Kasumi-1 (cell line): Measurements from ENCODE around the gene MEX3D.
"Not testable (repeated sequence)": the region's sequence is repeated elsewhere in the genome, so short reads cannot be mapped to it uniquely, and the experiment has no call there.

ENCODE experiments used
- DNase-seq, 2 experiments: peaks; one replicate each; lab custom pipeline; 2025; lab: John Stamatoyannopoulos, UW

Gene MEX3D

DNA sequence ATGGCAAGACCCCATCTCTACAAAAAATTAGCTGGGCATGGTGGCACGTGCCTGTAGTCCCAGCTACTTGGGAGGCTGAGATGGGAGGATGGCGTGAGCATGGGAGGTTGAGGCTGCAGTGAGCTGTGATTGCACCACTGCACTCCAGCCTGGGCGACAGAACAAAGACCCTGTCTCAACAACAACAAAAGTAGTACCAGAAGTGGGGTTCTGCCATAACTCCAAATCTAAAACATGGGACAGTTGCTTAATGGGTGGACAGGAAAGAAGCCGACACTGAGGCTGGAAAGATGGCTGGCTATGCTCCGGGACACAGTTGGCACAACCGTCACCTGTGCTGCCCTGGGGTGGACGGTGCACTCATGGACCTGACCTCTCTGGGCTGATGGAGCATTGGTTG, 32.4 kb downstream of the MEX3D start:
- DNase-seq, result not testable (repeated sequence)

DNA sequence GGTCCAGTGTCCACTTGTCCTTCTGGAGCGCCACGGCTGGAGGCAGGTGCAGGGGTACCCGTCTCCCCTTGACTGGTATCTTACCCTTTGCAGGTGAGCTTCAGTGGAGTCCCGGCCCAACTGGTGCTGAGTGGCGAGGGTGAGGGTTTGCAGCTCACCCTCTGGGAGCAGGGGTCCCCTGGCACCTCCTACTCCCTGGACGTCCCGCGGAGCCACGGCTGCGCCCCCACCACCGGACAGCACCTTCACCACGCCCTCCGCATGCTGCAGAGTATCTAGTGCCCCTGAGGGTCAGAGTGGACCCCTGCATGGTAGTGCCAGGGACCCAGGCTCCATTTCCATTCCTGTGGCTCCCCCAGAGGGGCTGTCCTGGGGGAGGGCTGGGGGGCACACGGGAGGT, 33.2 kb downstream of the MEX3D start:
- DNase-seq, result no peak

GRCh38 chr19:1533510-1534150, 34.5 kb downstream of the MEX3D start:
- no peak for DNase-seq

GRCh38 chr19:1532003-1532402, 36.1 kb downstream of the MEX3D start:
- no peak for DNase-seq

DNA sequence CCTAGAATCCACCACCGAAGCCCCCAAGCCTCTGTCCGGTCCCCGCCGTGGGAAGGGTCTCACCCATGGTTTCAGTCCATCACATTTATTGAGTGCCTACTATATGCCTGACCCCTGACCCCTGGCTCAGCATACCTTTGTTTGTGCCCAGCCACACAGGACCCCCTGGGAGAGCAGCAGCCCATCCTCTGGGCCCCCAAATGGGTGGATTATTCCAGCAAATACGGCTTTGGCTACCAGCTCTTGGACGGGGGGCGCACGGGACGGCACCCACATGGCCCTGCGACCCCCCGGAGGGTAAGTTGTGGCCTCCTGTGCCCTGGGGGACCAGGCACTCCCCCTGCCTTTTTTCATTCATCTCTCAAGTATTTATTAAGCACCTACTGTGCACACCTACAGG, 36.5 kb downstream of the MEX3D start:
- DNase-seq, result no peak

GRCh38 chr19:1530856-1531255, 37.3 kb downstream of the MEX3D start:
- not testable (repeated sequence) for DNase-seq

GRCh38 chr19:1529430-1529816, 38.7 kb downstream of the MEX3D start:
- DNase-seq, result no peak

- no peak for DNase-seq
These were observed 39.3 kb downstream of the MEX3D start for GRCh38 chr19:1528596-1529429.

- DNase-seq, result no peak
These were observed 40.3 kb downstream of the MEX3D start for GRCh38 chr19:1527650-1528309.

- DNase-seq, result no peak
These were observed 41.0 kb downstream of the MEX3D start for GRCh38 chr19:1526979-1527649.

DNA sequence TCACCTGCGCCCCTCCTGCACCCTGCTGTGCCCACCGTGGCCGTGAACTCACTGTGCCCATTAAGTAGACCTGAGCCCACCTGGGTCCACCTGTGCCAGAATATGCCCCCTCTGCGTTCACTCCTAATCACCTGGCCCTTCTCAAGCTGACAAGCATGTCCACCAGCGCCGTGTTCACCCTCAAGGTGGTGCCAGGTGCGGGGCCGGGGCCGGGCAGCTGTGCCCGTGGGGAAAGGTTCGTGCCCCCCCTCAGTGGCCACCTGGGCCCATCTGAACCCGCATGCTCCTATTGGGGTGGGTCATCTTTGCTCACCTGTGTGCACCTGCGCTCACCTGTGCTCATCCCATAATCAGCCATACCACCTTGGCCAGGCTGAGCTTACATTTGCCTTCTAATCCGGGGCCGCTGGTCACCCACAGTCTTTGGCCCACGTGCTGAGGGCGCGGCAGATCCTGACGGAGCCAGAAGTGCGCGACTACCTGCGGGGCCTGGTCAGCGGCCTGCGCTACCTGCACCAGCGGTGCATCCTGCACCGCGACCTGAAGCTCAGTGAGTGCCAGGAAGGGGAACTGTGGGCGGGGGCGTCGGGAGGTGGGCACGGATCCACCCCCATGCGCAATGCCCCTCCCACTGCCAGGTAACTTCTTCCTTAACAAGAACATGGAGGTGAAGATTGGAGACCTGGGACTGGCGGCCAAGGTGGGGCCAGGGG, 41.9 kb downstream of the MEX3D start:
- DNase-seq, result no peak

DNA sequence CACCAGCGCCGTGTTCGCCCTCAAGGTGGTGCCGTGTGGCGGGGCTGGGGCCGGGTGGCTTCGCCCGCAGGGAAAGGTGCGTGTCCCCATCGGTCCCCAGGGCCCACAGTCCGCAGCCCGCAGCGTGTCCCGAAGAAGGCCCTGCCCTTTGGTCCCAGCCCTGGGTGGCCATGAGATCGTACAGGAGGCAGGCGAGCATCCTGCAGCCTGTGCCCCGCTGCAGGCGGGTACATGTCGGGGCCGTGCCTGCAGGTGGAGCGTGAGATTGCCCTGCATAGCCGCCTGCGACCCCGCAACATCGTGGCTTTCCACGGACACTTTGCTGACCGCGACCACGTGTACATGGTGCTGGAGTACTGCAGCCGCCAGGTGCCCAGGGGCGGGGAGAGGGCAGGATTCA, 42.8 kb downstream of the MEX3D start:
- no peak for DNase-seq

GRCh38 chr19:1524972-1525325, 43.2 kb downstream of the MEX3D start:
- no peak for DNase-seq

GRCh38 chr19:1524287-1524971, 43.7 kb downstream of the MEX3D start:
- no peak for DNase-seq

DNA sequence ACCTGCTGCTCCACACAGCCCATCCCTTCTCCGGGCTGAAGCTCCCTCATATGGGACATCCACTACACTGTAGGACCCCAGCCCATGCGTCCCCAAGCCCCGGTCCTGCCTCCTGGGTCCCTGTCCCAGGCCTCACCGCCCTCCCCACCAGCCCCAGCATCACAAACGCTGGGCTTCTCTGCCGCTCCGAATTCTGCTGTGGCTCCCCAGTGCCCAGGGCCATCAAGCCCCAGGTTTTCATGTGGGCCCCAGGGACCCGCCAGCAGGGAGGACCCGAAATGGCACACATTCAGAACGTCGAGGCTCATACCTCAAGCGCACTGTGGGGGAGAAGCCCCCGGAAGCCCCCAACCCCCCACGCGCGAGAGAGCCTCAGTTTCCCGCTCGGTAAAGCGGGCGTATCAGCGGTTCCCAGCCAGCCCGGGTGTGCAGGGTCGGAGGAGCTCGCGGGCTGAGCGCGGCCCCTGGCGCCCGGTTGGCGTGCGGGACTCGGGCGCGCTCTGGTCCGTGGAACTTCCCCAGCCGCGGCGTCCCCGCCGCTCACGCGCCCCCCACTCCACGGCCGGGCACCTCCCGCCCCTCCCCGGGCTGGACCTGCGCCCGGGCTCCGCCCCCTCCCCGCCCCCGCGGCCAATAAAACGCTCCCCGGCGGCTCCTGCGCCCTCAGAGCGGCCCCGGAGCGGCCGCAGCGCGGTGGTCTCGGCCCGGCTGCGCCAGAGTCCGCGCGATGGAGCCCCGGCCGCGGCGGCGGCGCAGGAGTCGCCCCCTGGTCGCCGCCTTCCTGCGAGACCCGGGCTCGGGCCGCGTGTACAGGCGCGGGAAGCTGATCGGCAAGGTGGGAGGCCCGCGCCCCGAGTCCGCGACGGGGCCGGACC, 44.5 kb downstream of the MEX3D start, which contains the start of gene PLK5:
Gene PLK5, plus strand, starts transcription at position 666 of the 875 bp plus-strand sequence. CDS start 2,920 bp downstream, outside the sequence.
- no peak for DNase-seq

GRCh38 chr19:1522838-1523237, 45.3 kb downstream of the MEX3D start:
- no peak for DNase-seq

- no peak for DNase-seq
These were observed 46.1 kb downstream of the MEX3D start for GRCh38 chr19:1522061-1522460.

DNA sequence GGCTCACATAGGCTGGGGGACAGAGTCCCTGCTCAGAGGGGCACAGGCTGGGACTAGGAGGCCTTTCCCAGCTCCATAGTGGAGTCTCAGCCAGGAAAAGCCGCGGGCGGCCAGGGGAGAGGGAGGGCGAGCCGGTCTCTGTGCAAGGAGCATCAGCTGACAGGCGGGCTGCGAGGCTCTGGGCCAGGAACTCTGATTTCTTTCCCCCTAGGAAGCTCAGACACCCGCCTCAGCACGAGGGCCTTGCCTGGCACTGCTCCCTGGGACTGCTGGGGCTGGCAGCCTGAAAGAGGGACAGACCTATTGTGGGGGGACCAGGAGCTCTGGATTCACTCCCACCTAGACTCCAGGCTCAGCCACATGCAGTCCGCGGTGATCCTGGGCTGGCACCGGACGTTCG, 46.5 kb downstream of the MEX3D start:
- DNase-seq, result no peak

DNA sequence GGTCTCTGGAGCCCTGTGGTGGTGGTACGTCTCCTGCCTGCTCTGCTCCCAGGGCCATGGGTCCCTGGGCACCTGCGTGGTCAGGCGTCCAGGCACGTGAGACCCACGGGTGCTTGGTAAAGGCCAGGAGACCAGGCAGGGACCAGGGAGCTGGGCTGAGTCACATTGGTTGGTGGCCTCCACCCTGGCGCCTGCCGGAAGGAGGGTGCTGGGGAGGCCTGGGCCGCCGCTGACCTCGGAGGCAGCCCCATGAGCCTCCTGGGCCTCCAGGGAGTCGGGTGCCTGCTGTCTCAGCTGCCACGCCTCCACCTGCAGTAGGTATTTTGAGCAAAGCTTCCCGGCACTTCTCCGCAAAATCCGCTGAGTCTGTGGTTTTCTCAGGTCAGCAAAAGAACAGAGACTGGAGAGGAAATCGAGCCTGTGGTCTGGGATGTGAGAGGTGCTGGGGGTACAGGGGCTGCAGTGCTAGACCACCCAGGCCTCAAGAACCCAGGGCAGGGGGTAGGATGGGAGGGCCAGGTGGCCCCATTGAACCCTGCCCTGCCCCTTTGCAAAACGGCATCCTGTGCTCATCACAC, 47.8 kb downstream of the MEX3D start:
- DNase-seq, result no peak

DNA sequence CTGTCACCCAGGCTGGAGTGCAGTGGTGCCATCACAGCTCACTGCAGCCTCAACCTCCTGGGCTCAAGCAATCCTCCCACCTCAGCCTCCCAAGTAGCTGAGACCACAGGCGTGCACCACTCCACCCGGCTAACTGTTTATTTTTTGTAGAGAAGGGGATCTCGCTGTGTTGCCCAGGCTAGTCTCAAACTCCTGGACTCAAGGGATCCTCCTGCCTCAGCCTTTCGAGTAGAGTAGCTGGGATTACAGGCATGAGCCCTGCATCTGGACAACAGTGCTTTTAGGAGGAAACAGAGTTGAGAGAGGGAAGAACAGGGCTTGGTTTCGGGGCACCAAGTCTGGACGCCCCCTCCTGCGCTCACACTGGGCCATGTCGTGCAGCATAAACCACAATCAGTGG, 48.3 kb downstream of the MEX3D start:
- DNase-seq, result not testable (repeated sequence)
